ENCODE measurements around the gene TRUB1. TPM values are rescaled to one million over a fixed set of nuclear protein-coding genes. Genes with fewer than 3 reads are reported as not detected.

TRUB1 gene
- total RNA-seq, 1 experiment from 2014 or later, result 30.4 TPM

DNA sequence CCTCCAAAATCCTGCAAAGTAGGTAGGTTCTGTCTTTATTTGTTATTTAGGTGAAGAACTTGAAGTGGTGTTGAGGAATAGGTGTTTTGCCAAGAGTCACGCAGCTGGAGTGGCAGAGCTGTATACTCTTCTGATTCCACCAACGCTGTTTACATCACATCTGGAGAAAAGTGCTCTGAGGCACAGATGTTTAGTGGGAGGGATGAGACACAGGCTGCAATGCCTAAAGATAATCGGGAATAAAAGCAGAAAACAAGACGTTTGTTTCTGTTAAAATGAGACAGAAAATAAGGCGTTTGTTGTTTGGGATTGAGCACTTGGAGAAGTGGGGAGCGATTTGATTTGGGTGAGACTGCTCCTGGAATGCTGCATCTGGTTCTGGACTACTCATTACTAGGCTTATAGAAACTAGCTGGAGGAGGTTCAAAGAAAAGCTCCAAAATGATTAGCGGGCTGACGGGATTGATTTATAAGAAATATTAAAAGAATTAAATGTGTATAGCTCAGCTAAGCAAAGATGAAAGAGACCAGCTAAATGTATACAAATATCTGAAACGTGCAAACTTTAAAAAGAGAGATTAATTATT, 54.3 kb downstream of the TRUB1 start:
- no peak for ATAC-seq
- Histone ChIP-seq H3K4me1 (ENCODE audit: control insufficient read depth, insufficient read depth, low read length) (no peaks in the 10 kb centered on the region), H3K27ac (ENCODE audit: low read length) (no peak overlapping the region), H3K4me3 (ENCODE audit: low read depth in 2 of 2, low read length in 2 of 2) (no peak overlapping the region), H3K27me3 (ENCODE audit: control insufficient read depth, insufficient read depth, low read length) (no peaks in the 10 kb centered on the region), H3K36me3 (ENCODE audit: control insufficient read depth, insufficient read depth, low read length) (no peaks in the 10 kb centered on the region), H3K9me3 (ENCODE audit: control insufficient read depth, insufficient read depth, low read depth, low read length) (no peaks in the 10 kb centered on the region)
- CTCF ChIA-PET, result no interaction called here
- POLR2A ChIA-PET, result interaction anchor here (0.7 kb wide), 1 partner anchor 392 kb away, joined by 9 read pairs; no protein-coding TSS in a partner anchor
- in situ Hi-C loops (cut with HindIII; ENCODE audit: low pct_unique_long_range_greater_than_20kb, low sequenced_read_pairs), result no loop called here
- TF ChIP-seq POLR2AphosphoS5 (IDR thresholded peaks at IDR 0.05; ENCODE audit: low read depth, low read length) (no peak), SIN3A (IDR thresholded peaks at IDR 0.05; ENCODE audit: borderline replicate concordance, insufficient read depth, low read depth, low read length) (no peak), TCF7L2 (IDR thresholded peaks at IDR 0.05; ENCODE audit: low read depth, low read length) (no peak)
- TF ChIP-seq, protein P1, sequence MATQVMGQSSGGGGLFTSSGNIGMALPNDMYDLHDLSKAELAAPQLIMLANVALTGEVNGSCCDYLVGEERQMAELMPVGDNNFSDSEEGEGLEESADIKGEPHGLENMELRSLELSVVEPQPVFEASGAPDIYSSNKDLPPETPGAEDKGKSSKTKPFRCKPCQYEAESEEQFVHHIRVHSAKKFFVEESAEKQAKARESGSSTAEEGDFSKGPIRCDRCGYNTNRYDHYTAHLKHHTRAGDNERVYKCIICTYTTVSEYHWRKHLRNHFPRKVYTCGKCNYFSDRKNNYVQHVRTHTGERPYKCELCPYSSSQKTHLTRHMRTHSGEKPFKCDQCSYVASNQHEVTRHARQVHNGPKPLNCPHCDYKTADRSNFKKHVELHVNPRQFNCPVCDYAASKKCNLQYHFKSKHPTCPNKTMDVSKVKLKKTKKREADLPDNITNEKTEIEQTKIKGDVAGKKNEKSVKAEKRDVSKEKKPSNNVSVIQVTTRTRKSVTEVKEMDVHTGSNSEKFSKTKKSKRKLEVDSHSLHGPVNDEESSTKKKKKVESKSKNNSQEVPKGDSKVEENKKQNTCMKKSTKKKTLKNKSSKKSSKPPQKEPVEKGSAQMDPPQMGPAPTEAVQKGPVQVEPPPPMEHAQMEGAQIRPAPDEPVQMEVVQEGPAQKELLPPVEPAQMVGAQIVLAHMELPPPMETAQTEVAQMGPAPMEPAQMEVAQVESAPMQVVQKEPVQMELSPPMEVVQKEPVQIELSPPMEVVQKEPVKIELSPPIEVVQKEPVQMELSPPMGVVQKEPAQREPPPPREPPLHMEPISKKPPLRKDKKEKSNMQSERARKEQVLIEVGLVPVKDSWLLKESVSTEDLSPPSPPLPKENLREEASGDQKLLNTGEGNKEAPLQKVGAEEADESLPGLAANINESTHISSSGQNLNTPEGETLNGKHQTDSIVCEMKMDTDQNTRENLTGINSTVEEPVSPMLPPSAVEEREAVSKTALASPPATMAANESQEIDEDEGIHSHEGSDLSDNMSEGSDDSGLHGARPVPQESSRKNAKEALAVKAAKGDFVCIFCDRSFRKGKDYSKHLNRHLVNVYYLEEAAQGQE (IDR thresholded peaks at IDR 0.05; ENCODE audit: insufficient read depth in 1 of 2, low read depth in 2 of 2, low read length in 1 of 2), result no peak
- TF ChIP-seq, protein P2, sequence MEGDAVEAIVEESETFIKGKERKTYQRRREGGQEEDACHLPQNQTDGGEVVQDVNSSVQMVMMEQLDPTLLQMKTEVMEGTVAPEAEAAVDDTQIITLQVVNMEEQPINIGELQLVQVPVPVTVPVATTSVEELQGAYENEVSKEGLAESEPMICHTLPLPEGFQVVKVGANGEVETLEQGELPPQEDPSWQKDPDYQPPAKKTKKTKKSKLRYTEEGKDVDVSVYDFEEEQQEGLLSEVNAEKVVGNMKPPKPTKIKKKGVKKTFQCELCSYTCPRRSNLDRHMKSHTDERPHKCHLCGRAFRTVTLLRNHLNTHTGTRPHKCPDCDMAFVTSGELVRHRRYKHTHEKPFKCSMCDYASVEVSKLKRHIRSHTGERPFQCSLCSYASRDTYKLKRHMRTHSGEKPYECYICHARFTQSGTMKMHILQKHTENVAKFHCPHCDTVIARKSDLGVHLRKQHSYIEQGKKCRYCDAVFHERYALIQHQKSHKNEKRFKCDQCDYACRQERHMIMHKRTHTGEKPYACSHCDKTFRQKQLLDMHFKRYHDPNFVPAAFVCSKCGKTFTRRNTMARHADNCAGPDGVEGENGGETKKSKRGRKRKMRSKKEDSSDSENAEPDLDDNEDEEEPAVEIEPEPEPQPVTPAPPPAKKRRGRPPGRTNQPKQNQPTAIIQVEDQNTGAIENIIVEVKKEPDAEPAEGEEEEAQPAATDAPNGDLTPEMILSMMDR (IDR thresholded peaks at IDR 0.05), result no peak
- BruUV-seq (replicated peaks), result no TSS peak
- intact Hi-C loops (cut with micrococcal nuclease; ENCODE audit: unreplicated experiment), result no loop called here
- no peak for DNase-seq (ENCODE audit: low read depth, low spot score)

GRCh38 chr10:114995468-114996247, 57.7 kb downstream of the TRUB1 start:
- H3K4me3 ChIP-seq (ENCODE audit: low read depth in 2 of 2, low read length in 2 of 2), result no peak overlapping the region
- no peak for TF ChIP-seq TCF7L2 (IDR thresholded peaks at IDR 0.05; ENCODE audit: low read depth, low read length)
- TF ChIP-seq, protein P2 (IDR thresholded peaks at IDR 0.05), result no peak
- TF ChIP-seq, protein P1 (IDR thresholded peaks at IDR 0.05; ENCODE audit: insufficient read depth in 1 of 2, low read depth in 2 of 2, low read length in 1 of 2), result no peak
- in situ Hi-C loops (cut with HindIII; ENCODE audit: low pct_unique_long_range_greater_than_20kb, low sequenced_read_pairs) (no loop called here), intact Hi-C loops (cut with micrococcal nuclease; ENCODE audit: unreplicated experiment) (no loop called here)
- no peak for DNase-seq (ENCODE audit: low read depth, low spot score)
- no peaks in the 10 kb centered on the region for H3K4me1 ChIP-seq (ENCODE audit: control insufficient read depth, insufficient read depth, low read length)
- ATAC-seq, result no peak
- no peak overlapping the region for H3K27ac ChIP-seq (ENCODE audit: low read length)
- H3K9me3 ChIP-seq (ENCODE audit: control insufficient read depth, insufficient read depth, low read depth, low read length), result no peaks in the 10 kb centered on the region
- no peaks in the 10 kb centered on the region for H3K36me3 ChIP-seq (ENCODE audit: control insufficient read depth, insufficient read depth, low read length)
- H3K27me3 ChIP-seq (ENCODE audit: control insufficient read depth, insufficient read depth, low read length), result no peaks in the 10 kb centered on the region
- ChIA-PET CTCF (no interaction called here), POLR2A (no interaction called here)
- BruUV-seq (replicated peaks), result no TSS peak

Measured in Panc1 (cell line).